ENCODE measurements around the gene TAOK2. TPM values are rescaled to one million over a fixed set of nuclear protein-coding genes. Genes with fewer than 3 reads are reported as not detected.

Gene TAOK2
- total RNA-seq, 4 donors from 2014 or later, result 78.1 to 123 (median 90.9) TPM

GRCh38 chr16:30024451-30024850 lies 50.8 kb downstream of the TAOK2 start:
- Histone ChIP-seq H3K27ac (no peak overlapping the region), H3K36me3 (no peaks in the 10 kb centered on the region), H3K4me1 (peaks cover 0 to 9% (median 4%) of the 10 kb centered on the region in 4 donors), H3K9me3 (no peaks in the 10 kb centered on the region), H3K27me3 (peaks cover 0 to 4% of the 10 kb centered on the region in 2 donors), H3K4me3 (no peak overlapping the region)
- DNase-seq, result no peak
- TF ChIP-seq CTCF (IDR thresholded peaks at IDR 0.05), result no peak
- TF ChIP-seq POLR2A (IDR thresholded peaks at IDR 0.05), result no peak

GRCh38 chr16:30025156-30025555 lies 51.5 kb downstream of the TAOK2 start:
- H3K4me3 ChIP-seq, result no peak overlapping the region
- H3K4me1 ChIP-seq, result peaks cover 0 to 9% (median 4%) of the 10 kb centered on the region in 4 donors
- no peaks in the 10 kb centered on the region for H3K9me3 ChIP-seq
- H3K36me3 ChIP-seq, result no peaks in the 10 kb centered on the region
- DNase-seq, result no peak
- H3K27ac ChIP-seq, result no peak overlapping the region
- TF ChIP-seq POLR2A (IDR thresholded peaks at IDR 0.05), result no peak
- no peak for TF ChIP-seq CTCF (IDR thresholded peaks at IDR 0.05)
- peaks cover 0 to 9% of the 10 kb centered on the region in 2 donors for H3K27me3 ChIP-seq

GRCh38 chr16:30025574-30025973 lies 51.9 kb downstream of the TAOK2 start:
- Histone ChIP-seq H3K9me3 (no peaks in the 10 kb centered on the region), H3K4me3 (no peak overlapping the region), H3K27ac (no peak overlapping the region)

GRCh38 chr16:30026449-30026848 lies 52.8 kb downstream of the TAOK2 start:
- Histone ChIP-seq H3K4me3 (no peak overlapping the region), H3K4me1 (peaks cover 0 to 9% (median 3%) of the 10 kb centered on the region in 4 donors), H3K27ac (no peak overlapping the region), H3K27me3 (peaks cover 0 to 20% of the 10 kb centered on the region in 2 donors), H3K9me3 (no peaks in the 10 kb centered on the region), H3K36me3 (no peaks in the 10 kb centered on the region)
- DNase-seq, result no peak
- TF ChIP-seq CTCF (IDR thresholded peaks at IDR 0.05), result no peak
- TF ChIP-seq POLR2A (IDR thresholded peaks at IDR 0.05), result no peak

More at GRCh38 chr16:30025574-30025973, 51.9 kb downstream of the TAOK2 start:
- peaks cover 0 to 9% (median 4%) of the 10 kb centered on the region in 4 donors for H3K4me1 ChIP-seq
- no peaks in the 10 kb centered on the region for H3K36me3 ChIP-seq
- DNase-seq, result no peak
- no peak for TF ChIP-seq CTCF (IDR thresholded peaks at IDR 0.05)
- no peak for TF ChIP-seq POLR2A (IDR thresholded peaks at IDR 0.05)
- H3K27me3 ChIP-seq, result peaks cover 0 to 13% of the 10 kb centered on the region in 2 donors

GRCh38 chr16:30027588-30028437 lies 54.1 kb downstream of the TAOK2 start:
- peaks cover 0 to 29% of the 10 kb centered on the region in 2 donors for H3K27me3 ChIP-seq
- no peaks in the 10 kb centered on the region for H3K9me3 ChIP-seq
- H3K4me1 ChIP-seq, result peaks cover 0 to 8% (median 3%) of the 10 kb centered on the region in 4 donors
- H3K27ac ChIP-seq, result no peak overlapping the region
- no peak overlapping the region for H3K4me3 ChIP-seq
- no peak for DNase-seq
- H3K36me3 ChIP-seq, result no peaks in the 10 kb centered on the region
- TF ChIP-seq POLR2A (IDR thresholded peaks at IDR 0.05) (no peak), CTCF (IDR thresholded peaks at IDR 0.05) (no peak)

Measured in Peyer's patch (tissue), 4 donors.